MM.1S (cell line): ENCODE data around the gene GJA3.

Source experiments
- EZH2 ChIP-seq: fragments of 300-600 bp; sonication (generic); optimal IDR thresholded peaks from 2 replicates; pipeline ENCODE3; 2017; ENCODE audit warnings: low read depth, mild to moderate bottlenecking, antibody characterized with exemption, low read length, mixed read lengths
- EZH2phosphoT487 ChIP-seq: fragments of 300-600 bp; sonication (generic); IDR thresholded peaks from 2 replicates; pipeline ENCODE4 v1.6.1; 2018; ENCODE audit warnings: antibody characterized with exemption, low read length
- TF ChIP-seq, protein P1 (sequence below): fragments of 300-600 bp; sonication (generic); IDR thresholded peaks from 2 replicates; pipeline ENCODE4 v1.5.1; 2016; ENCODE audit warnings: antibody characterized with exemption, low read length, mixed read lengths

DNA sequence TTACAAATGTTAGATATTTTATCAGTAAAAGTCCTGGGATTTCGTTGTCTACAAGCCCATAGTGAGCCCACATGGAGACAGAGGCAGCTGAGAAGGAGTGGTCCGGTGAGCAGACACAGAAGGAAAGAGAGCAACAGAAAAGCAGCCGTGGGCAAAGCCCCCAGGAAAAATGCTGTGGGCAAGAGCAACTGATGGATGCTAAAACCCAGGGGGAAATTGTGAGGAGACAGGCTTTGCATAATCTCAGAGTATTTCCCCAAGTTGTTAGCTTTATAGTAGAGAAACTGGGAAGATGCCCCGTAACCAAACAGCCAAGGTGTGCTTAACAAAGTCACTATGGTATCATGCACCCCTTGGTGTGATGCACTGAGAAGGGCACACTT, 35.1 kb downstream of the GJA3 start:
- TF ChIP-seq EZH2 (no peak), EZH2phosphoT487 (no peak)
- TF ChIP-seq, protein P1, sequence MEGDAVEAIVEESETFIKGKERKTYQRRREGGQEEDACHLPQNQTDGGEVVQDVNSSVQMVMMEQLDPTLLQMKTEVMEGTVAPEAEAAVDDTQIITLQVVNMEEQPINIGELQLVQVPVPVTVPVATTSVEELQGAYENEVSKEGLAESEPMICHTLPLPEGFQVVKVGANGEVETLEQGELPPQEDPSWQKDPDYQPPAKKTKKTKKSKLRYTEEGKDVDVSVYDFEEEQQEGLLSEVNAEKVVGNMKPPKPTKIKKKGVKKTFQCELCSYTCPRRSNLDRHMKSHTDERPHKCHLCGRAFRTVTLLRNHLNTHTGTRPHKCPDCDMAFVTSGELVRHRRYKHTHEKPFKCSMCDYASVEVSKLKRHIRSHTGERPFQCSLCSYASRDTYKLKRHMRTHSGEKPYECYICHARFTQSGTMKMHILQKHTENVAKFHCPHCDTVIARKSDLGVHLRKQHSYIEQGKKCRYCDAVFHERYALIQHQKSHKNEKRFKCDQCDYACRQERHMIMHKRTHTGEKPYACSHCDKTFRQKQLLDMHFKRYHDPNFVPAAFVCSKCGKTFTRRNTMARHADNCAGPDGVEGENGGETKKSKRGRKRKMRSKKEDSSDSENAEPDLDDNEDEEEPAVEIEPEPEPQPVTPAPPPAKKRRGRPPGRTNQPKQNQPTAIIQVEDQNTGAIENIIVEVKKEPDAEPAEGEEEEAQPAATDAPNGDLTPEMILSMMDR: no peak
